HG03039 (cell line): ENCODE data around the gene PTPA.

Experiments
- ATAC-seq: cut with Tn5 transposase; IDR thresholded peaks from one replicate; pipeline ENCODE4 v1.9.1; 2021; ENCODE audit warnings: mild to moderate bottlenecking, moderate library complexity; ENCODE audit not compliant: unreplicated experiment

PTPA gene

DNA sequence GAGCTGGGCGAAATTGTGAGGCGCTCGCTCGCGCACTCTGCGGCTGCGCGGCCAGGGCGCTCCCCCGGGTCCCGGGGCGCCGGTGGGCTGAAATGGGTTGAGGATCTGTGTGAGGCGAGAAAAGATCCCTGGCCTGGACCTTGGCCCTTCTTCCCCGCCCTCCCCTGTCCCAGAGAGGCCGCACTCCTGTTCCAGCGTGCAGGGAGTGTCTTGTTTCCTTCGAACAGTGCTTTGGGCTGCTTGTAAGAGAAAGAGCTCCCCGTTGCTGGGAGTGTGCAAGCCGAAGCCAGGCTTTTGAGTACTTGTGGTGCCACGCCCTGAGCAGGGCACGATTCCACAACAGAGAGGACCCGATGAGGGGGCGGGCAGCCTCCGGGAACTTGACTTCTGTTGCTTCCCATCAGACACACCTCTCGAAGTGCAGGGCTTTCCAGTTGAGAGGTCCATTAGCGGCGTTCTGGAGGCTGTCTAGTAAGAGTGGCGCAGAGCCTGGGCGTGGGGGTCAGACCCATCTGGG, 29.8 kb upstream of the PTPA start:
- ATAC-seq, result no peak

DNA sequence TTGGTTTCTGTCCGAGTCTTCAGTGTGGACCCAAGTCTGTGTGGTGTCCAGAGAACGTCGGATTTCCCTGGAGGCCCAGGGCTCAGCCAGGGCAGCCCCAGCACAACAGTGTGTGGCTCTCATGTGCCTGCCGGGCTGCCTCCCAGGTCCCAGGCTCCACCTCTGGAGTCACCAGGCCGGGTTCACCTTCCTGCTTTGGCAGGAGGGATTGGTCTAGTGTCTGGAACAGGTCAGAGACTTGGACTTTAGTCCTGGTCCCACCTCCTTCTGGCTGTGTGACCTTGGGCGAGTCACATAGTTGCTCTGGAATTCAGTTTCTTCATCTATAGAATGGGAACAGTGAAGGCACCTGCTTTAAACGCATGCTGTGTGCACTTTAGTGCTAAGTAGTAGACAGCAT, 27.1 kb upstream of the PTPA start:
- ATAC-seq, result no peak

DNA sequence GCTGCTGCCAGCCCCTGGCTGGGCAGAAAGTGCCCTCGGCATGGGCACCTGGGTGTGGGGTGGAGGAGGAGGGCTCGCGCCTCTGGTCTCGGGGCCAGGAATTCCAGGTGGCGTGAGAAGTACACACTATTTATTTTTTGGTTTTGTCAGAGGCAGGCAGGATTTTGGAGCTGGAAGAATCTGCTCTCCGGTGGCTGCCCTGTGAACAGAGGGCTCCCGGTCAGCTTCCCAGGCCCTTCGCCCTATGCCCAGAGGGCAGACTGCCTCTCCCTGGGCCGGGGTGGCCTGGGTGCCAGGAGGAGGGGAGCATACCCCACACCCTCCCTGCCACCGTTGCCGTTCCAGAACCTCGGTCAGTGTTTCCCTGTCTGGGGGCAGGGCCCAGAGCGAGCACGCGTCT, 22.0 kb upstream of the PTPA start:
- ATAC-seq, result no peak

DNA sequence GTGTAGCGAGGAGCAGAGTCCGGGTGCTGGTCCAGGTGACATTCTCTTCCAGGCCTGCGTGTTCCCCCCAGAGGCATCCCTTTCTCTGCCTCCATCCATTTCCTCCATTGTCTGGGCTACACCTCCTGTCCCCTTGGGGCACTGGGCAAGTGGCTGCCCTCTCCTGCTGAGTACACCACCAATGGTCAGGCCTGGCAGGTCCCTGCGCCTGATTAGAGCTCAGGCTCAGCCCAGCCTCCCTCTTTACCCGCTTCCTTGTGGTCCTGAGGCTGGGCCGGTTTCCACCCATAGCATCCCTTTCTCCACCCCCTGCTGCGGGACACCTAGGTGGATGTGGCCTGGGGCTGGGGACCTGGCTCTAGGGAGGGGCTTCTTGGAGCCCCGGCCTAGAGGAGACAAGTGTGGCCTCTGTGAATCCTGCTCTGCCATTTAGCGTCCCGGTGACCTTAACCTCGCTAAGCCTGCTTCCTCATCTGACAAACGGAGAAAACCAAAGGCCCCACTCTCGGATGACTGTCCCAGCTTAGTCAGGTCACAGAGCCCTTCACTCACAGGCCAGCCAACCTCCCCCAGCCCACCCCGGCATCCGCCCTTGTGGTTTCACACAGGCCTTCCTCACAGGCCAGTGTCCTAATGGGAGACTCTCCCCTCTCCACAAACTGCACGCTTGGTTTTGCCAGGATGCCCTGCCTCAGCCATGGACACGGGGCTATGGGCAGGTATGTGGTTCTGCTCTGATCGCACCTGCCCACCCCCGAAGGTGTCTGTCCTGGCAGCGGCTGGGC, 17.4 kb upstream of the PTPA start:
- ATAC-seq, result no peak

DNA sequence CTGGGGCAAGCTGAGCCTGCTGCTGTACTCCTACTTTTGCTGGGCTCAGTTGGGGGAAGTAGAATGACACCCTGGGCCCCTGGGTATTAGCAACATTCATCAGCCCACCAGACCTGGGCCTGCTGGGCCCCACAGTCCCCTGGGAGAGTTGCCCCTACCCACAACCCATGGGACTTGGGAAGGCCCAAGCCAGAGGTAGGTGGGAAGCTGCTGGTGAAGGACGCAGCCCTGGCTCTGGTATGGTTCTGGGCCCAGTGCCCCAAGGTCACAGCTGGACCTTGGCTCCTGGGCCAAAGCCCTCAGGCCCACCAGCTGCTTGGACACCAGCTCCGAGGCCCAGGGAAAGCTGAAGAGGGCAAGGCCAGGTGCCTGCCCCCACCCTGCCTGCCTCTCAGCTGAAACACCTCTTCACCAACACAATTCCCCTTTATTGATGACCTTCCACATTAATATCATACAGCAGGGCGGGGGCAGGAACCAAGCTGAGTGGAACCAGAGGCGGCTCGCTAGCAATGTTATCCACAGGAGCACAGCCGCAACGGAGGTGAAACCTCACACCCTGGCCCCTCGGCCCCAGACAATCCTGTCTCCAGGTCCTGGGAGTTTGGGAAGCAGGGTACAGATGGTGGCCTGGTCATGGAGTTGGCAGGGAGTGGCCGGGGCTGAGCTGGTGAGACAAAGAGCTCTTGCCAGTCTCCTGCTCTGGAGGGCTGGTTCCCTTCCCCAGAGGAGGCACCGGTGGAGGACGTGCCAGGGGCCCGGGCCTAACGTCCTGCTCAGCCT, 16.6 kb upstream of the PTPA start:
- no peak for ATAC-seq

DNA sequence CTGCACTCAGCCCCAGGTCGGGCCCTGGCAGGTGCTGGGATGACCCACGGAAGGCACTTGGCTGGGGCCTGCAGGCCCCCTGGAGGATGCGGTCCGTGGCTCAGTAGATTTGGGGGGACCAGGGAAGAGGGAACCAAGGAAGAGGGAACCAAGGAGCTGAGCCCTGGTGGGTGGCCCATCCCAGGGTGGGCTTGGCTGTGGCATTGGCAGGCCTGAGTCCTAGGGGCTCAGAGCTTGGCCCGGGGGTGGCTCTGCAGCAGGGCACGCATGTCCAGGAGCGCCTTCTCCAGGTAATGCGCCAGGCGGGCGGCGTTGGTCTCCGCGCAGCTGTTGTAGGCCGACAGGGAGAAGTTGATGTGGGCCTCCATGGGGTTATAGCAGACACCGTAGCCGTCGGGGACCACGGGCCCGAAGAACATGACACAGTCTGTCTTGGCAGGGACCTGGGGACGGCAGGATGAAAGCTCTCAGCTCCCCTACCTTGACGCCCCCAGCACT, 16.0 kb upstream of the PTPA start:
- ATAC-seq, result no peak

DNA sequence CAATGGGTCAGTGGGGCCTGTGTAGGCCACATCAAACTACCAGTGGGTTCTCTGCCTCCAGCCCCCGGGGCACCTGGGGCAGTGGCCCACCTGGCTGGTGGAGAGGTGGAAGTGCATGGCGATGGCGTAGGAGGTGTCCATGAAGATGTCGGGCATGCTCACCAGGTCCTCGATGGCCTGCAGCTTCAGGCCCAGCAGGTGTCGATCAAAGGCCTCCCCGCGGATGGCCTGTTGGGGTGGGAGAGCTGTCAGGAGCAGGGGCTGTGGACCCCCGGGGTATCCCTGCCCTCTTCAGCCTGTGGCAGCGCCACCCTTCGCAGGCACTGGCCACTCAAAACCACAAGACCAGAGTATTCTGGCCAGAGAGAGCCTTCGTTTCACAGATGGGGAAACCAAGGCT, 15.3 kb upstream of the PTPA start:
- ATAC-seq, result no peak

DNA sequence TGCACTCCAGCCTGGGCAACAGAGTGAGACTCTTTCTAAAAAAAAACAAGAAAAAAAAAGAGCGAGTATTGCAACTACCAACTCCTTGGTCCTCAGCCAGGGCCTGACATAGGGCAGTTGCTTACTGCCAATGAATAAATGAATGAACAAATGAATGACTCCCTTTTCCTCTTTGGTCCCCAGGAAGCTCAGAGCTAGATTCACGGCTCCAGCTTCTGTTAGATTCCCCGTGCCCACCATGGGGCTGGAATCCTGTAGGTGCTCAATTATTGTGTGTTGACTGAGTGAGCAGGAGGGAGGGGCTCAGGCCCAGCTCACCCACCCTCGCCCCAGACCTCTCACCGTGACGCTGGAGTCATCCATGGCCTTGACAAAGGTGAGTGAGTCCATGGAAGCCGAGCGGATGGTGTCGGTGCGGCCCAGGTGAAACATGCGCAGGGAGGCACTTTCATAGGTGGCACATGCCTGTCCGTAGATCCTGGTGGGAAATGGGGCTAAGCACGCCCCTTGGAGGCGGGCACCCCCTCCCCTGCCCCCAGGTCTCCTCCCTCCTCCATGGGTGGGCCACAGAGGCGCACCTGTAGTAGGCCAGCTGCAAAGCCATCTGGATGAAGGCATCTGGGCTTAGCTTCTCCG, 13.4 kb upstream of the PTPA start:
- no peak for ATAC-seq

DNA sequence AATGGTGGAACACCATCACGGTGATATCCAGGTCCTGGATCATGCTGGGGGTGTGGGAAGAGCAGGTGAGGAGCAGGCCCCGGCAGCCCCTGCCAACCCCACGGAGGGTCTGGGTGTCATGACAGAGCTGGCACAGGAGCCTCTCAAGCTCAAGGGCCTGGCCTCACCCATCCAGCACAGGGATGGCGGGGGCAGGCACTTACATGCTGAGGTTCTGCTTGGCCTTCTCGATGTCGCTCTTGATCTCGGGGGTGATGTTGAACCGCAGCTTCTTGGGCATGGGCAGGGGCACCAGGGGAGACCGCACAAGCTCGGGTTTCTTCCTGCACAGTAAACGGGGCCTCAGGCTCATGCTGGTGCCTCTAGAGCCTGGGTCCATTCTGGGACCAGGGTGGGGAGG, 12.9 kb upstream of the PTPA start:
- ATAC-seq, result no peak

DNA sequence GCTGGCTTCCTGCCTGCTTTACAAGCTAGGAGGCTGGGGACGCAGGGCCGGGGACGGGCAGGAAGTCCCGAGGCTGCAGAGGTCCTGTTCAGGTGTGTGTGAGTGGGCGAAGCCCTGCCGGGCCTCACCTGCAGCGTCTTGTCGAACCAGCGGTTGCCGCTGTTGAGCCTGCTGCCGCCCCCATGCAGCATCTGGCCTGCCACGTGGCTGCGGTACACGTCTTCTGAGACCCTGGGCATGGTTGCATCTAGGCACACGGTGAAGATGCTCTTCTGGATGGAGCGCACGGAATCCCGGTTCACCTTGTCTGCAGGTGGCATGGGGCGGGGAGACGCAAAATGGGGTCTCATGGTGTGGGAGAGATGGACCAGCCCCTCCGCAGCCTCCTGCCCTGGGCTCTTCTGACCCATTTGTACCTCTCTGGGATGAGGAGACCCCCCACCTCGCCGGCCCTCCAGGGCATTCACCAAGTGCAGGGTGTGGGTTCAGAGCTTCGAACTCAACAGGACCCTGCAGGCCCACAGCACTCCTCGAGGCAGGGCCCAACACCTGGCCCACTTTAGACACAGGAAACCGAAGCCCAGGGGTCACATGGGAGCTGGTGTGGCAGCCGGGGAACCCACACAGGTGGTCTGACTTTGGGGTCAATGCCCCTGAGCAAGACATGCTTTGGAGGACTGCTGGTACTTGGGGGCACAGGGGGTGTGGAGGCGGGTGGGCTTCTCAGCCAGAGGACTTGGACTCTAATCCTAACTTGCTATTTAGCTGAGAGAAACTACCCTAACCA, 10.6 kb upstream of the PTPA start:
- ATAC-seq, result no peak

DNA sequence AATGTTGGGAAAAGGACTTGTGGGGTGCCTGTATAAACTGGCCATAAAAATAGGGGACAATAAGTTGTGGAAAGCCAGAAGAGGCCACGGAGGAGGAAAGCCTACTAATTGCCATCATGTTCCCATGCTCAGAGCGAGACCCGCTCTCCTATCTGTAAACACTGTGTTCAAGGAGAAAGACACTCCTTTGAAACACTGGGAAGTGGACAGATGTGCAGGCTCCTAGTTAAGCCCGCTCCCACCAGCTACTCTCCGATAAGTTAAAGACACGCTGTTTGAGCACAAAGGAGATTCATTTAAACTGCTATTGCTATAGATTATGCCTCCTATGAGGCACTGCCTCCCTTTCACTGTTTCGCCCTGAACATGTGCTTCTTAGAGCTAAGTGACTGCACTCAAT, 9.9 kb upstream of the PTPA start:
- no peak for ATAC-seq

DNA sequence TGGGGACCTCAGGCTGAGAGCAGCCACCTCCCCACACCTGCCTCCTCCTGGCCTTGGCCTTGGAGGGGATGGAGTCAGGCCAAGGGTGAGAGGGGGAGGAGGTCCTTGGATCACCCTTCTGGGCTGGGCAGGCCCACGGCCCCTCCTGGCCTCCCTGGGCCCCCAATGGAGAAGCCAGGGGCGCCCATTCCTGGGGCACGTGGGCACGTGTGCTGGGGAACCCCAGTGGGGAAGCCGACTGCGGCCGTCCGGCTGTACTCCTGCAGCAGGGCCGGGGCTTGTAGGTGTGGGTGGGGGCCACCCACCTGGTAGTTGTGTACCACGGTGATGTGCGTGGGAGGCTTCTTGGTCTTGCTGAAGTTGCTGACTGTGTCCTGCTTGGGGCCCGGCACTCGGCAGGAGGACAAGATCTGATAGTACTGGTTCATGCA, 9.1 kb upstream of the PTPA start:
- no peak for ATAC-seq

DNA sequence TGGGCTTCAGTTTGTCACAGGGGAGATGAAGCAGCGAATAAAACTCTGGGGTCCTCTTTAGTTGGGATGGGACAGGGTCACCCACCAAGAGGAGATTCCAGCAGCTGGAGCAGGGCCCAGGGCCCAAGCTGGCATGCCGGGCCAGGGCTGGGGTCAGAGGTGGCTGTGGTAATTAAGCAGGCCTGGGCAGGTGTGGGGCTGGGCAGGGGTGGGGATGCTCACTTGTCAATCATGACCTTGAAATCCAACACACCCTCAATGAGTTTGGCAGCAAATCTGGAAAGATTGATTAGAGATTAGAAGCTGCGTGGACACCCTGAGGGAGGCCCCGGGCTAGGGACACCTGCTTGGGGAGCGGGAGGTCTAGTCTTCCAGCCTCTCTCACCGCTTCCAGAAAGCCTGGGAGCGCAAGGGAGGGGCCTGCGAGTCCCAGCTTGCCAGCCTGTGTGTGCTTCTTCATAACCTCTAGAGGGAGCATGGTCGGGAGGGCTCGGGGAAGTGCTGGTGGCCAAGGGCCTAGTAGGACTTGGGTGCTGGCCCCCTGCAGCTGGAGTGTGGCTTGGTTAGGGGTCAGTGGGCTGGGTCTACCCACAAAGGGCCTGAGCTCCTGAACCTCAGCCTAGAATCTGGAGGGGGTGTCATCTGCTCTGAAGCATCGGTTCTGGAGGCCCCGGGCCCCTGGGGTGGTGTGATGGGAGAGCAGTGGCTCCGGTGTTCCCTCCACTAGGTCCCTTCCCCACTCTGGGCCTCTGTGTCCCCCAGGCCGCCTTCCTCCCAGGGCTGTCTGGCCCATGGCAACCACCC, 8.2 kb upstream of the PTPA start:
- no peak for ATAC-seq

DNA sequence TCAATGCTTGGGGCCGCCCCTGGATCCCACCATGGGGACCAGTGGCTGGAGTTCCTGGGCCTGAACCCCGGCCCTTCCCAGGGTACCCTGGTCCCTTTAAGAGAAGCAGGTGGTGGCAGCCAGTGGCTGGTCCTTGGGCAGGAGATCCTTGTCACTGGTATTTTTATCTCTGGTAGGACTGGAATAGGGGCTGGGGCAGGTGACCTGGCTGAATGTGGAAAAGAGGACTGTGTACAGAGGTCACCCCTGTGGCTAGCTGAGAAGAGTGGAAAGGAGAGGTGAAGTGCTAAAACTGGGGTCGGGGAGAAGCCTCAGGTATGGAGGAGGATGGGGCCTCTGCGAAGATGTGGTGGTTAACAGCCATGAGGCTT, 7.6 kb upstream of the PTPA start:
- ATAC-seq, result no peak

DNA sequence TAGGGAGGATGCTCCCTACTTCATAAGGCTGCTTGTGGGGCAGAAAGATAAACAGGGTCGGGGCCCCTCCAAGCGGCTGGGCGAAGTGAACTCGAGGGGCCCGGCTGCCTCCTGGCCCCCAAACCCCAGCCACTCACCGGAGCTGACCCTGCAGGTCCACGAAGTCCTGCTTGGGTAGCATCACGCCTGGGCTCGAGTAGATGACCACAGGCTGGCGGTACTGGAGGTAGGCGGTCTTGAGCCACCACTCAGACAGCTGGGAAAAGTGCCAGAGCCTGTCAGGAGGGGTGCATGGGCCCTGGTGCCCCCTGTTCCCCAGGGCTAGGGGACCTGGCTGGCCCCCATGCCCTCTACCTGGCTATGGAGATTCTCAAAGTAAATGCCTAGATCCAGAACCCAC, 7.2 kb upstream of the PTPA start:
- no peak for ATAC-seq

DNA sequence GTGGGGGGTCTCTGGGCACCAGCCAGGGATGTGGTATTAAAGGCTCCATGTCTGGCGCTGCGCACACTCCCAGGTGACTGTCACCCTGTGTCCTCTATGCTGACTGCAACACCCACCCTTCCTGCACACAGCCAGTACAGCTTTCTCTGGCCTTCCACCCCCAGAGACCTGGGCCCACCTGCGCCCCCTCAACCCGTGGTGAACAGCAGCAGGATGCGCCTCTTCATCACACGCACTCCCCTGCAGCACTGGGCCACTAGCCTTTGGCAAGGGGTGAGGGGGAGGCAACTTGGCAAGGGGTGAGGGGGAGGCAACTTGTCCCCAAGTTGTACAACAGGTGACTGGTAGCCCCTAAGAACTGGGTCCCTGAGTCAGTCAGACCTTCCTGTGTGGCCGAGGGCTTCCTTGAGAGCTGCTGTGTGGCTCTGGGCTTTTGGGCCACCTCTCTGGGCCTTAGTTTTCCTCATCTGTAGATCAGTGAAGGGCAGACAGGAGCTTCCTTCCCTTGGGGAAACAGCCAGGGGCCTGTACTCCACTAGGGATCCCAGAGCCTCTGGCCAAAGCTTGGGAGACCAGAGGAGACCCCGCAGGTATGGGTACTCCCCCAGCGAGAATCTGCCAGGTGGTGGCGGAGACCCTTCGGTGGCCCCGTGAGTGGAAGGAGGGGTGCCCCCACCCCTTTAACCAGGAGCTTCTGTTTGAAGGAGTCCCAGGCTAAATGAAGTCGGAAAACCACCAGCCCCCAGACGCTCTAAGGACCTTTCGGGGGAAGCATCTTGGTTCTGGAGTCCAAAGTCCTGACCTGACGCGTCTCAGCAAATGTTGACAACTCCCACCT, 5.1 kb upstream of the PTPA start:
- ATAC-seq, result no peak

DNA sequence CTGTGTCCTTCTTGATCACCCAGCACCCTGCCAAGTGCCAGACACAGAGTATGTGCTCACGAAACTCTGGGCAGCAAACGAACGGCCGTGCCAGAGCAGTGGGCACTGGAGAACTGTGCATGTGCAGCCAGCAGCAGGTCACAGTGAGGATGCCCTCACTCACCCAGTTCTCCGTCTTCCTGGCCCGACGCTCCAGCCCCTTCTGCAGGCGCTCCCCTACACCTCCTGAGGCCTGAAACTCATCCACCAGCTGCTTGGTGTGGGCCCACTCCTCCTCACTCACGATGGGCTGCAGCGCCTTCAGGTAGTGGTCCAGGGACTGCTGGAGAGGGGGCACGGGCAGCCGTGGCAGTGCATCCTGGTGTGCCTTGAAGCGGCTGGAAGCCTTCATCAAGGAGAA, 3.6 kb upstream of the PTPA start:
- ATAC-seq, result no peak

DNA sequence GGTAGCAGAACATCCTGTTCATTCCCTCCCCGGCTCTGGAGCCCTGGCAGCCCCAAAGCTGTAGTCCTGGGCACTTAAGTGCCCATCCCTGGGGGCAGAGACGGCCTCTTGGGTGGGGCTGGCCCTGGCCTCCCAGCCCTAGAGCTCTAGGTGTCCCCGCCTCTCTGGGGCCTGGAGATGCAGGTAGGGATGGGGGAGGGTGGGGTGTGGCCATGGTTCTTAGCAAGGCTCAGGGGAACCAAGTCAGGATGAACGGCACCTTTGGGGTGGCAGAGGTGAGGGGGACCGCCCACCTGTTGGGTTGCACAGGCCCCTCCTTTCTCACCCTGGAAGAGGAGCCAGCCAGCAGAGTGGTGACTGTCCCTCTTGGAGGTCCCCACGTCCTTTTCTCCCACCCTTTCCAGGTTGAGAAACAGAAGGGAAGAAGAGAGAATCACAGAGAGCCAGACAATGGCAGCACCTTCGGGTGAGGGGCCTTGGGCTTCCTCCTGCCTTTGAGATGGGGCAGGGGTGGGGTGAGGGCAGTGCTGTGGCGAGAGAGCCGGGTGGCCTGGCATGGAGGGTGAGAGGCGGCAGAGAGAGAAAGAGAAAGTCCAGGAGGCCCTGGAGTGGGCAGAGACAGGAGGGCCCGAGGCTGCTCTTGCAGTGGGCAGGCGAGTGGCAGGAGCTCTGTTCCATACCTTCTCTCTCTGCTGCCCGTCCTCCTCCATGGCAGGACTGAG, 3.0 kb upstream of the PTPA start:
- no peak for ATAC-seq
